ENCODE measurements around the gene DCLK1.

DCLK1 gene

DNA sequence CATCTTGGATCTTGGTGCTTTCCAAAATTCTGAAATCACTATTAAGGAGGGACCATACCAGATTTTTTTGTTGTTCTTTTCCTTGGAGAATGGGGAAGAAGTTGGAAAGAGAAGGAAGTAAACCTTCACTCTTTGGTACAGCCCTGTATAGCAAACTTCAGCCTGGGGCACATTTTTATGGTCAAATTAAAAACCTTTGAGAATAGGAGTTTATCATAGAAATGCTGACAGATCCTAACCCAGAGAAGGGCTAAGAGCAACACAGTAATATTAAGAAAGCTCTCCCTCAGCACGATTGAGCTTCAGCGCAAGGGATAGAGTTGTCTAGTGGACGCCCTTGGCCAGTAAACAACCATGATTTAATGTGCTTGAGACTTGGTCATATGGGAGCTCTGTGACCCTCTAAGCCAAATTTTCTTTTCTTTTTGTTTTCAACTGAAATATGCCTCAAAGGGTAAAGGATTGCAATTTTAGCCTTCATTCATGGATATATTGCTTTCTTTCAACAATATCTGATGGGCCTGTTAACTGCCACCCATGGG, 360.4 kb downstream of the DCLK1 start:
- DNase-seq: no peak

DNA sequence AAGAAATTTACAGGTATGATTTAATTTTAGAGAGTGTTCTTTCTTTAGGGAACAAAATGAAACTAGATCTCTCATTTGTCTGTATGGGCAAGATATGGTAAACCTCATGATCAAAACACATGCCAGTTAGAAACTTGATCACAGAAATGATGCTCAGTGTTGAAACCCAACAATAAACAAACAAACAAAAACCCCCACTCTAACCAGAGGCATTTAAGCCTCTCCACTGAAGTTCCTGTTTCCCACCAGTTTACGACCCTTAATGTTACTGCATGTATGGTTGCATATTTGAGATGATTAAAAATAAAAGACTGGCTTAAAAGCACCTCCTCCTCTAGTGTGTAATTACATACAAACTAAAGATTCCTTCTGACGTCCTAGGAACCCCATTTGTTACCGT, 361.4 kb downstream of the DCLK1 start:
- no peak for DNase-seq

DNA sequence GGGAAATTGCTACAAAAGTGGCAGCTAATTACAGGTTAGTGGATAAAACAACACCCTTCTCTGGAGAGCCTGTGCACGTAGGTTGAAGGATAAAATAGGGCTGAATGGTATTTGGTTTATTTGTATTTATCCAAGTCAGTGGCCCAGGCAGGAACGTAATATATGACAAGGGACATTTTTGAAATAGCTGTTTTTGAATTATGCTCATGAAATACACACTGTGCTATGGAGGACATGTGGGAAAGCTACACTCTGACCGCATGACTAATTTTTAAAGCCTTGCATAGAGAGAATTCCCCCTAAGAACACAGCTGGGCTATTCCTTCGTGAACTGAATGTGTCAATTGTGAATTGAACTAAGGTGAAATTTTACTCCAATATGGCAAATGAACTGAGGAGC, 362.6 kb downstream of the DCLK1 start:
- DNase-seq: no peak

DNA sequence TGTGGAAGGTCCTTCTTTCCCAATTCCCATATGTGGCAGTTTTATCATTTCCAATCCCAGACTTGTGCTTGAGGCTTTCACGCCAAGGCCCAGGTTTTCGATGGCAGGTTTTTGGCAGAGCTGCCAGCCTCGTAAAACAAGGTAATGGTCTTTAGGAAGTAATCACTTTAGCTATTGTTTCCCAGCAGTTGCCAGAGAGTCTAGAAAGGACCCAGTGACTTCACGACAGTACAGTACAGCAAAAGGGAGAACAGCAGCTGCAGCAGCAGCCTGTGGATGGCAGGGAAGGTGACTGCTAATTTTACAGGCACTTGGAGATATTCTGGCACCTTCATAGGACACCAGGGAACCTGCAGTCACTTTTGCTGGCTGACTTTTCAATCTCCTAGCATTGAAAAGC, 363.1 kb downstream of the DCLK1 start:
- DNase-seq: peak; percentile 14

DNA sequence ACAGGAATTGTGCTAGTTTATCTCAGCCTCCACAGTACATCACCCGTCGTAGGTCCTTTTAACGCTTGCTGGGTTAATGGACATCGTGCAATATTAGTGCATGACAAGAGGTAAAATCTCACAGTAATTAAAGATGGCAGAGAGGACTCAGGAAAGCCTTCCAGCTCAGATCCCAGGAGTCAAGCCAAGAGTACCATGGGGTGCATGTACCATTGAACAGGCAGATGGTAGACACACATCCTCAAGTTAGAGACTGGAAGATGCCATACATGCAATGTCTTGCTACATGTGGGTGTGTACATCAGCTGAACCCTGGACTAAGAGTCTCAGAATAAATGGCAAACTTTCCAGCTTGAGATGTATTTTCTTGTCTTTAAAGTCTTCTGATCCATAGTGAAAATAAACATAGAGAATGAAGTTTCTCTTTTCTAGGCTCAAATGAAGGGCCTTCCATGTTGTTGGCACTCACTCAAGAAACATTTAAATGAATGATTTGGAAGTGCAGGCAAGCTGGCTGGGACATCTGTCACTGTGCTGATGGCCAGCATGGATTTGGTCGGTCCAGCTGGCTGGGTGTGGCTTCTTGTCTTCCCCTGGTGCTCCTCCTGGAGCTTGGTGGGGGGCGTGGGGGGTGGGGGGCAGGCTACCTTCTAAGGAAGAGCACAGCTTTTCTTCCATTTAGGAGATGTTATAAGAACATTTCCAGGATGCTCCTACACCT, 363.8 kb downstream of the DCLK1 start:
- no peak for DNase-seq

- DNase-seq: no peak
These were observed 364.5 kb downstream of the DCLK1 start for GRCh38 chr13:35766663-35767062.

DNA sequence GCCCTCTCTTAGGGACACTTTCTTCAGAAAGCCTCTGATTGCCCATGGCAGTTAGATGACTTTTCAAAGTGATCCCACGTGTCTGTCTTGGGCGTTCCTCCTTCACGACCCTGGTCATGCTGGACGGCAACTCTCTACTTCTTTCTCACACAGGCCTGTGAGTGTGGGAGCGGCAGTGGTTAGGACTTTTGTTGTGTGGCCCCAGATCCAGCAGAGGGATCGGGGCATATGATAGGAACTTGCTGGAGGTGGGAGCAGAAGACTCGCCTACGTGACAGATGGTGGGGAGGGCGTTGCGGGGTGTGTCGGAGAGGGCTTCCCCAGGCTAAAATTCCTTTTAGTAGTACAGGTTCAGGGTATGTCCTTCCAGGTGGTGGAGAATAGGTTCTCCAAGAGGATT, 365.2 kb downstream of the DCLK1 start:
- DNase-seq: no peak

DNA sequence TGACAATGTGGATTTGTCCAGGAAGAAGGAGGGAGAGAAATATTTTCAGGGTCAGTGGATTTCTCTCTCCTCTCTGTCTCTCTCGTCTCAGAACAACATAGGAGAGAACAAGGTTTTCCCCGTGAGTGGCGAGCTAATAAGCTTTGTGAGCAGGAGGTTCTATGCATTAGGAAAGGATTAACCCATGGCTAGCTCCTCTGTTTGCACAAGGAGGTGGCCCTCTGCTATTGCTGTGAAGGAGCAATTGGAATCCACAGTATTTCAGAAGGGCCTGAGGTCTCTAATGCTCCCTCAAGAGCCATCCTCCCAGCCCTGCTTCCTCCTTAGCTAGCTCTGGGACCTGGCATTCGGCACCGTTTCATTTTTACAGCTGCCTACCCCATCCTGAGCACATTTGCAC, 365.8 kb downstream of the DCLK1 start:
- DNase-seq: no peak

DNA sequence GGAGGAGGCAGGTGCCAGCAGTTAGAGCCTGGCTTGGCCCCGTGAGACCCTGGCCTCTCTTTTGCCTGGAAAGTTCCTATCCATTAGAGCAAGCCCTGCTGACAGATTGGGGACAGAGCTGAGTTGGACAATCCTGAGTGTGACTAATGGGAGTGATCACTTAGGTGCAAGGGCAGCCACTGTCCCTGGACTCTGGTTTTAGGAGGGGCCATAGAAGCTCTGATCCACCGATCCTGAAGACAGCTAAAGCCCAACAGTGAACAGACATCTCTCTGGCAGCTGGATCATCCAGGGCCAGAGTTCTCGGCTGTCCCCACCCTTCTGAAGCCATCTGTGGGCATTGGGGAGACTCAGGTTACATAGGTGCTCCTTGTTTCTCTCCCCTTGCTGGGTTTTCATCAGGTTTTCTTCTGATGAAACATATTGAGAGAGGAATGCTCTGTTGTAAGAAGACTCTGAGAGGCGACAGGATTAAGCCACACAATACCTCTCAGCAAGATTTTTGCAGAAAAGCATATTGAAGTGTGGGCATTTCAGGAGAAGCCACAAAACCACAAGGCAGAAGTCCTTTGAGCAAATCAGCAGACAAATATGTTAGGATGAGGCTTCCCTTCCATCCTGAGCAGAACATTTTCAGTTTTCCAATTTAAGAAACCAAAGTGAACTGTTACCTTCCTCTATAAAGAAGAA, 366.7 kb downstream of the DCLK1 start:
- no peak for DNase-seq

DNA sequence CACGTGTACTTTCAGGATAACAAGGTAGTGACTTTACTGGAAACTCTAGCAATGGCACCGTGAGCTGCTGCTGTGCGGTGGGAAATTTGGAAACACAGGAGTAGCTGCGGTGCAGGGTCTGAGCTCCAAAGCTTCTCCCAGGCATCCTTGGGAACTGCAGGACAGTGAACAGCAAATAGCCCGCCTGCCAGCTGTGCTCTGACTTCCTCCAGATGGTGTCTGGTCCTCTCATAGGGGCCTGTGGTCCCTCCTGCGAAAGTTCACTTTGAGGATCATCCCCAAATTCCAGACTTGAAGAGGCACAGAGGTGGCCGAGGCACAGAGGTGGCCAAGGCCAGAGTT, 367.4 kb downstream of the DCLK1 start:
- DNase-seq: no peak

DNA sequence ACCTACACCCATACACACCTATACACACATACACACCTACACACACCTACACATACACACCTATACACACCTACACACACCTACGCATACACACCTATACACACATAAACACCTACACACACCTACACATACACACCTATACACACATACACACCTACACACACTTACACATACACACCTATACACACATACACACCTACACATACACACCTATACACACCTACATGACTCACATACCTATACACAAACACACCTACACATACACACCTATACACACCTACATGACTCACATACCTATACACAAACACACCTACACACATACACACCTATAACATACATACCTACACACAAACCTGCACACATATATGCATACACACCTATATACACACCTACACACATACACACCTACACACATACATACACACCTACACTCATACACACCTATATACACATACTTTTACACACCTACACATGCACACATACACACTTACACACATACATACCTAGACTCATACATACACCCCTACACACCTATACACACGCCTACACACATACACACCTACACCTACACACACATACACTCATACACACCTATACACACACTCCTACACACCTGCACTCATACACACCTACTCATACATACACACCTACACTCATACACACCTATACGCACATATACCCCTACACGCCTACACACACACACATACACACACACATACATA, 368.0 kb downstream of the DCLK1 start:
- DNase-seq: no peak

DNA sequence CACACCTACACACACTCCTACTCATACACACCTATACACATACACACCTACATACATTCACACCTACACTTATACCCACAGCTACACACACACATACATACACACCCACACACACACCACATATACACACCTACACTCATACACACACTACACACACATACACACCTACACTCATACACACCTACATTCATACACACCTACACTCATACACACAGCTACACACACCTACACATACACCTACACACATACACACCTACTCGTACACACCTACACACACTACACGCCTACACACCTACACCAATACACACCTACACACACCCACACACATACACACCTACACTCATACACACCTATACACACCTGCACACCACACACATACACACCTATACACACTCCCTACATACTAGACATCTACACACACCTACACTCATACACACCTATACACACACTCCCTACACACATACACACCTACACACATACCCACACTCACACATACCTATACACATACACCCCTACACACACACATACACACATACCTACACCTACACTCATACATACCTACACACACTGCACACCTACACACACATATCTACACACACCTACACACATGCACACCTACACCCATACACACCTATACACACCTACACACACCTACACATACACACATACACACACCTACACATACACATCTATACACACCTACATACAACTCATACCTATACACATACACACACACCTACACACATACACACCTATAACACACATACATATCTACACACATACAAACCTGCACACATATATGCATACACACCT, 369.5 kb downstream of the DCLK1 start:
- no peak for DNase-seq

DNA sequence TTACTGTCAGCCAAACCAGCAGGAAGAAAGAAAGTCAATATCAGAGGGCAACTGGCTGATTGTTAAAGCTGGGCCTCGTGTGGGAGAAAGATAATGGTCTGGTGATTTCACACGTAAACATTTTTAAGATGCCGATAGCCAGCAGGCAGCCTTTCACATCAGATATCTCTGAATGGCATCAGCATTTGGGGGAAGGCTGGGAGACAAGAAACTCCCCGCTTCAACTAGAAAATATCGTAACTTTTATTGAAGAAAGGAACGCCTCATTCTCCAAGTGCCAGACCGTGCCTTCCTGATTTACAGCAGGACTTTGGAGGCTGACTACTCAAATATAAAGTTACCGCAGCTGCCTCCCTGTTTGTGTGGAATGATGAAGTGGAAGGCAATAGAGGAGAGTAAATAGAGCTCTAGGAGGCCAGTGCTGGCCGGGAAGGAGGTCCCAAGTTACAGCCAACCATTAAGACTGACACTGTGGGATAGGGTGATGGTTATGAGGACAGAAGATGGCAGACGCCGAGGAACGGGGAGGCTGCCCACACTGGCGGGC, 370.4 kb downstream of the DCLK1 start:
- DNase-seq: no peak

DNA sequence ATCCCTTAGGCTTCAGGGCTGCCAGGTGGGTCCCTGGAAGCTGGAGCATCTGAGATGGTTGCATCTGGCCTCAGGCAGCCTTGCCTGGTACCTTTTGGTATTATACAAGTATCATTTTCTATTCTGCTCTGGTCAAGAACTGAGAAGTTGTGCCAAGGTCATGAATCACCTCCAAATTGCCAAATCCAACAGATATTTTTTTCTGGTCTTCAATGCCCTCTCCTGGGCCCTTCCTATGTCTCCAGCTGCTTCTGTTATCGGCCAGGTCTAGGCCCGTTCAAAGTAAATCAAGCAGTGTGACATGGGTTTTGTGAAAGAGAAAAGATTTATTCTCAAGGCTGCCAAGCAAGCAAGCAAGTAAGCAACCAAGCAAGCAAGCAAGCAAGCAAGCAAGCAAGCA, 383.6 kb downstream of the DCLK1 start:
- DNase-seq: no peak

DNA sequence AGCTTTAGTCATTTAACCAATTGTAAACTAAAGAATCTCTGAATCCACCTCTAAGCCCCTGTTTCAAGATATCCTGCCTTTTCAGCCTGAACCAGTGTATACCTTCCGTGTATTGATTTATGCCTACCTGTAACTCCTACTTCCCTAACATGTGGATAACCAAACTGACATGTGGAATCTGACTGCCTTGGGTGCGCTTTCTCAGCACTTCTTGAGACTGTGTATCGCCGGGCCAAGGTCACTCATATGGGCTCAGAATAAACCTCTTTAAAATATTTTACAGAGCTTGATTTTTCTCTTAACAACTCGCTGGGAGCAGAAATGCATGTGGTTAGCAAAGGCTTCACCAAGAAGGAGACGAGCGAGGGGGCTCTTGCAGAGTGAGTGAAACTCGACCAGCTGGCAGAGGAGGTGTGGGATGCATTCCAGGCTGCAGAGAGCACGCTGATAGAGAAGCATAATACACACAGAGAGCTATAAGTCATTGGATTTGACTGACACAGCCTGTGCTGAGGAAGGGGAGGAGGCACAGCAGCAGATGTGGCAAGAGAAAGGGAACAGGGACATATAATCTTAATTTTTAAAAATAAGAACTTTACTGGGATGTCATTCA, 386.5 kb downstream of the DCLK1 start:
- DNase-seq: no peak

- DNase-seq: no peak
These were observed 387.0 kb downstream of the DCLK1 start for GRCh38 chr13:35744144-35744543.

DNA sequence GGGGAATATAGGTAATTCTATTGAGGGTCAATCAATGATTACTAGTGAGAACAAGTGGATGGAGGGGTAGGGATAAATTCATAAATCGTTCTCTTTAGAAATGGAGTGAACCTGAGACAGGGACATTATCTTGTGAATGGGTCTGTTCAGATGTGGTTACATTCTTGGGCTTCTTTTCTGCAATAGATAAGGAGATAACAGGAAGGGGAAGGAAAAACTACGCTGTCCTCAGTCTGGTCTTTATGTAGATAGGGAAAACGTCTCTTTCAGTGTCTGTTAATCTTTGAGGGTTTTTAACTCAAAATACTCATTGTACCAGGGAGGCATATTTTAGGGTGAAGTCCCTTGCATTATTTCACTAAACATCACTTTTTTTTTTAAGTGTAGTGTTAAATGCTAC, 388.0 kb downstream of the DCLK1 start:
- DNase-seq: no peak

GRCh38 chr13:35741657-35742056, 389.5 kb downstream of the DCLK1 start:
- no peak for DNase-seq

GRCh38 chr13:35736876-35737275, 394.3 kb downstream of the DCLK1 start:
- DNase-seq: no peak

- no peak for DNase-seq
These were observed 397.4 kb downstream of the DCLK1 start for GRCh38 chr13:35733827-35734226.

DNA sequence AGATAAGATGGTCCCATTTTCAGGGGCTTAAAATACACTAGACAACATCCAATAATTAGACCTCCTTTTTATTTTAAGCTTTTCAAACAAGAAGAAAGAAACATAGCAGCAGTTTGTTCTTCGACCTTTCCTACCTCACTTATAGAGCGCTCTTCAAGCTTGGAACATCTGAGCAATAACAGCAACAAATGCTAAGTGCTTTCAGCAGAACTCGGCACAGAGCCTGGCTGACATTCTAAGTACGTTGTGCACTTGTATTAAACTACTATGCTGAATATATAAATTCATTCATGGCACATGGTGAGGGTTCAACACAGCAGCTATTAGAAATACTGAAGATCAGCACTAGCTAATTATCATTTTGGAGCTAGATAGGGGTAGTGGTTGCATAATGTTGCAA, 398.6 kb downstream of the DCLK1 start:
- DNase-seq: no peak

DNA sequence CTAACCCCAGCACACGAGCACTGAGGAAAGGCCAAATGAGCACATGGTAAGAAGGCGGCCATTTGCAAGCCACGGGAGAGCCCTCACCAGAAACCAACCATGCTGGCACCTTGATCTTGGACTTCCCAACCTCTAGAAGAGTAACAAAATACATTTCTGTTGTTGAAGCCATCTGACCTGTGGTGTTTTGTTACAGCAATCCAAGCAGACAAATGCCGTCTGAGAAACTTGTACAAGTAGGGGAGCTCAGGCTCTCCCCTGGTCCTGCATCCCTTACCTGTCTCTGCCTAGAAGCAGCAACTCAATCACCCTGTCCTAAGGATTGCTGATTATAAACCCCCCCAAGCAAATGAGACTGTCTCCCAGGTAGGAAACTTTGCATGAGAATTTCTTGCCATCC, 399.7 kb downstream of the DCLK1 start:
- DNase-seq: no peak

Data from NCI-H1436 (cell line).